Upper lobe of left lung (tissue), 6 donors: ENCODE data around the gene TGFB2. TPM values are rescaled to one million over a fixed set of nuclear protein-coding genes. Genes with fewer than 3 reads are reported as not detected.

ENCODE experiments used
- ATAC-seq, 2 donors: fragments of 200-7000 bp; cut with Tn5 transposase; one replicate each; pipeline ENCODE4 v1.9.1; 2022; ENCODE audit warnings: mild to moderate bottlenecking in 2 of 2, moderate library complexity in 2 of 2; ENCODE audit not compliant: low FRiP score in 2 of 2
- DNase-seq, 2 donors: peaks; one replicate each; pipeline ENCODE4 v3.0.0-alpha.2; 2019 to 2020
- H3K27ac ChIP-seq, 4 donors: fragments of 200-600 bp; sonication (generic); one replicate each; pipeline ENCODE4 v1.5.1; 2016 to 2019
- H3K27me3 ChIP-seq, 4 donors: fragments of 200-600 bp; sonication (generic); one replicate each; pipeline ENCODE4 v1.5.1; 2017 to 2019
- H3K36me3 ChIP-seq, 4 donors: fragments of 200-600 bp; sonication (generic); one replicate each; pipeline ENCODE4 v1.5.1; 2016 to 2019
- H3K4me1 ChIP-seq, 4 donors: fragments of 200-600 bp; sonication (generic); one replicate each; pipeline ENCODE4 v1.5.1; 2018 to 2019
- H3K4me3 ChIP-seq, 4 donors: fragments of 200-600 bp; sonication (generic); one replicate each; pipeline ENCODE4 v1.5.1; 2017 to 2019; ENCODE audit warnings: mild to moderate bottlenecking in 2 of 4, moderate library complexity in 1 of 4
- H3K9me3 ChIP-seq, 4 donors: fragments of 200-600 bp; sonication (generic); one replicate each; pipeline ENCODE4 v1.5.1; 2018 to 2019
- EP300 ChIP-seq, 4 donors: sonication (generic); formaldehyde crosslinking; IDR thresholded peaks; one replicate each; pipeline ENCODE4 v1.5.1; 2017; ENCODE audit warnings: antibody characterized with exemption in 4 of 4, control low read depth in 2 of 4
- POLR2A ChIP-seq, 4 donors: fragments of 450-650 bp; IDR thresholded peaks; one replicate each; pipeline ENCODE4 v1.5.1; 2016 to 2017; ENCODE audit warnings: antibody characterized with exemption in 4 of 4, mild to moderate bottlenecking in 2 of 4
- POLR2AphosphoS5 ChIP-seq, 2 donors: sonication (generic); formaldehyde crosslinking; IDR thresholded peaks; one replicate each; pipeline ENCODE4 v1.5.1; 2017; ENCODE audit warnings: antibody characterized with exemption in 2 of 2
- WGBS, 2 donors: methylation state at CpG; one replicate each; pipeline ENCODE4 v1.1.5; 2017 to 2018; 5-methylcytosine and 5-hydroxymethylcytosine counted together
- total RNA-seq, 6 donors: library from RNA; depleted of rRNA in 4 of 6; stranded (reverse); fragments of >200 nt in 4 of 6; gene quantifications; one replicate each; pipeline versions ENCODE4 v1.1.0 to v1.2.1, GENCODE V29; 2016 to 2021
- TF ChIP-seq, protein P1 (sequence below), 6 experiments: fragments of 450-650 bp in 4 of 6; fragments of 200-600 bp in 2 of 6; sonication (generic) in 2 of 6; IDR thresholded peaks; one replicate each; pipeline ENCODE4 v1.5.1; 2016 to 2019; ENCODE audit warnings: antibody characterized with exemption in 6 of 6
- donor health status: DM: no; HTN: no; CAD: no; lungs with moderate emphysema.
- donor health status: DM: no; HTN: yes; CAD: no; lungs with severe emphysema.

Gene TGFB2
- total RNA-seq, 6 donors from 2014 or later = 4.2 to 13.7 (median 9.9) TPM

GRCh38 chr1:218384581-218384993 is 39.5 kb downstream of the TGFB2 start:
- no peak for DNase-seq
- no peak for ATAC-seq
- Histone ChIP-seq H3K27me3 (no peaks in the 10 kb centered on the region), H3K4me1 (peaks cover 0 to 10% (median 9%) of the 10 kb centered on the region in 4 donors), H3K4me3 (no peak overlapping the region), H3K9me3 (no peaks in the 10 kb centered on the region), H3K27ac (no peak overlapping the region), H3K36me3 (no peaks in the 10 kb centered on the region)
- no peak for TF ChIP-seq POLR2AphosphoS5 (IDR thresholded peaks at IDR 0.05)
- TF ChIP-seq, protein P1, sequence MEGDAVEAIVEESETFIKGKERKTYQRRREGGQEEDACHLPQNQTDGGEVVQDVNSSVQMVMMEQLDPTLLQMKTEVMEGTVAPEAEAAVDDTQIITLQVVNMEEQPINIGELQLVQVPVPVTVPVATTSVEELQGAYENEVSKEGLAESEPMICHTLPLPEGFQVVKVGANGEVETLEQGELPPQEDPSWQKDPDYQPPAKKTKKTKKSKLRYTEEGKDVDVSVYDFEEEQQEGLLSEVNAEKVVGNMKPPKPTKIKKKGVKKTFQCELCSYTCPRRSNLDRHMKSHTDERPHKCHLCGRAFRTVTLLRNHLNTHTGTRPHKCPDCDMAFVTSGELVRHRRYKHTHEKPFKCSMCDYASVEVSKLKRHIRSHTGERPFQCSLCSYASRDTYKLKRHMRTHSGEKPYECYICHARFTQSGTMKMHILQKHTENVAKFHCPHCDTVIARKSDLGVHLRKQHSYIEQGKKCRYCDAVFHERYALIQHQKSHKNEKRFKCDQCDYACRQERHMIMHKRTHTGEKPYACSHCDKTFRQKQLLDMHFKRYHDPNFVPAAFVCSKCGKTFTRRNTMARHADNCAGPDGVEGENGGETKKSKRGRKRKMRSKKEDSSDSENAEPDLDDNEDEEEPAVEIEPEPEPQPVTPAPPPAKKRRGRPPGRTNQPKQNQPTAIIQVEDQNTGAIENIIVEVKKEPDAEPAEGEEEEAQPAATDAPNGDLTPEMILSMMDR (IDR thresholded peaks at IDR 0.05) = no peak
- no peak for TF ChIP-seq POLR2A (IDR thresholded peaks at IDR 0.05)
- no peak for TF ChIP-seq EP300 (IDR thresholded peaks at IDR 0.05)
- WGBS, 2 donors = 60 to 71% methylated on average over 6 of the region's 6 CpGs

- ATAC-seq (no peak), DNase-seq (no peak)
- WGBS, 2 donors = 91% methylated on average over 8 of the region's 8 CpGs
- no peaks in the 10 kb centered on the region for H3K36me3 ChIP-seq
- no peaks in the 10 kb centered on the region for H3K9me3 ChIP-seq
- no peak overlapping the region for H3K27ac ChIP-seq
- H3K4me1 ChIP-seq = peaks cover 0 to 6% (median 4%) of the 10 kb centered on the region in 4 donors
- no peak overlapping the region for H3K4me3 ChIP-seq
- TF ChIP-seq POLR2AphosphoS5 (IDR thresholded peaks at IDR 0.05) (no peak), POLR2A (IDR thresholded peaks at IDR 0.05) (no peak), EP300 (IDR thresholded peaks at IDR 0.05) (no peak)
- TF ChIP-seq, protein P1 (IDR thresholded peaks at IDR 0.05) = no peak
- no peaks in the 10 kb centered on the region for H3K27me3 ChIP-seq
These were observed 43.5 kb downstream of the TGFB2 start for GRCh38 chr1:218388591-218388990.

DNA sequence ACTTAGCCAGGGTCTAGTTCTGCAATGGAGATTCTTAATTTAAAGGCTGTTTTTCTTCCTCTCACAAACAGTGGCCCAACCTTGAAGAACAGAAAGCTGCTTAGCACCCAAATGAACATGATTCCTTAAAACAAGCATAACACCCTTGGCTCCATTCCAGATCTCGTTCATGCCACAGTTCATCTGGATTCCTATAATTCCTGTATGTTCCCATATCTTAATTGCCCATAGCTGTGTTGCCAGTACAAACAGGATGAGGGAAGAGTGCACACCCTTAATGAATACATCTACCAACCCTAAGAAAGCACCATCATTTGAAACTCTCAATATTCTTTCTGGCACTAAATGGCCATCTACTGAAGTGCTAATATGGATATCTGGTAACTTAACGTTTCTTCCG is 45.5 kb downstream of the TGFB2 start:
- H3K4me1 ChIP-seq = peaks cover 0 to 6% (median 4%) of the 10 kb centered on the region in 4 donors
- no peak overlapping the region for H3K4me3 ChIP-seq
- no peak for DNase-seq
- no peaks in the 10 kb centered on the region for H3K36me3 ChIP-seq
- H3K27ac ChIP-seq = no peak overlapping the region
- no peaks in the 10 kb centered on the region for H3K27me3 ChIP-seq
- no peaks in the 10 kb centered on the region for H3K9me3 ChIP-seq
- 57 to 70% methylated on average over 3 of the region's 3 CpGs for WGBS, 2 donors
- TF ChIP-seq EP300 (IDR thresholded peaks at IDR 0.05) = no peak
- no peak for ATAC-seq

- 82 to 84% methylated on average over 4 of the region's 4 CpGs for WGBS, 2 donors
- H3K9me3 ChIP-seq = no peaks in the 10 kb centered on the region
- H3K27me3 ChIP-seq = no peaks in the 10 kb centered on the region
- ATAC-seq (no peak), DNase-seq (no peak)
- H3K4me1 ChIP-seq = peaks cover 0 to 6% (median 4%) of the 10 kb centered on the region in 4 donors
- no peak overlapping the region for H3K4me3 ChIP-seq
- H3K36me3 ChIP-seq = no peaks in the 10 kb centered on the region
- H3K27ac ChIP-seq = no peak overlapping the region
- TF ChIP-seq EP300 (IDR thresholded peaks at IDR 0.05) = no peak
- TF ChIP-seq POLR2AphosphoS5 (IDR thresholded peaks at IDR 0.05) = no peak
- TF ChIP-seq, protein P1 (IDR thresholded peaks at IDR 0.05) = no peak
- no peak for TF ChIP-seq POLR2A (IDR thresholded peaks at IDR 0.05)
These were observed 47.6 kb downstream of the TGFB2 start for GRCh38 chr1:218392780-218393179.

GRCh38 chr1:218394416-218394815 is 49.3 kb downstream of the TGFB2 start:
- DNase-seq (no peak), ATAC-seq (no peak)
- TF ChIP-seq, protein P1 (IDR thresholded peaks at IDR 0.05) = no peak
- no peak for TF ChIP-seq POLR2AphosphoS5 (IDR thresholded peaks at IDR 0.05)
- Histone ChIP-seq H3K4me1 (peaks cover 0 to 6% (median 4%) of the 10 kb centered on the region in 4 donors), H3K36me3 (no peaks in the 10 kb centered on the region), H3K4me3 (no peak overlapping the region), H3K27me3 (no peaks in the 10 kb centered on the region), H3K9me3 (no peaks in the 10 kb centered on the region), H3K27ac (no peak overlapping the region)
- WGBS, 2 donors = 90 to 93% methylated on average over 11 of the region's 11 CpGs
